NCI-H187 treated with DMSO at 0.1 percent for 48 hours (cell line): ENCODE results near the gene FERMT2.
"Not testable (repeated sequence)": the region's sequence is repeated elsewhere in the genome, so short reads cannot be mapped to it uniquely, and the experiment has no call there.

ENCODE experiments used
- DNase-seq: peaks from one replicate; lab custom pipeline; 2025; lab: John Stamatoyannopoulos, UW

The FERMT2 gene

GRCh38 chr14:52901357-52901980, 49.4 kb downstream of the FERMT2 start:
- DNase-seq, result no peak

DNA sequence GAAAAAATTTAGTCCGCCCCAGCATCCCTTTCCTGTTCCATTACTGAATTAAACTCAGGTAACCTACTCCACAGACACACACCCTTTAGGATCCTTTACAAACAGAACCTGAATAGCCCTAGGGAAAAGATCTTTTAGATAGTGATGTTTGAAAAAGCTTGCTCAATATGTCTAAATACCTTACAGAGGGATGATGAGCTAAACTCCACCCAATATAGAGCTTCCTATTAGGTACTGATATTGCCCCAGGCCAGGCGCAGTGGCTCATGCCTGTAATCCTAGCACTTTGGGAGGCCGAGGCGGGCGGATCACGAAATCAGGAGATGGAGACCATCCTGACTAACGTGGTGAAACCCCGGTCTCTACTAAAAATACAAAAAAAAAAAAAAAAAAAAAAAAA, 50.1 kb downstream of the FERMT2 start:
- DNase-seq, result no peak

GRCh38 chr14:52898496-52898895, 52.4 kb downstream of the FERMT2 start:
- no peak for DNase-seq

DNA sequence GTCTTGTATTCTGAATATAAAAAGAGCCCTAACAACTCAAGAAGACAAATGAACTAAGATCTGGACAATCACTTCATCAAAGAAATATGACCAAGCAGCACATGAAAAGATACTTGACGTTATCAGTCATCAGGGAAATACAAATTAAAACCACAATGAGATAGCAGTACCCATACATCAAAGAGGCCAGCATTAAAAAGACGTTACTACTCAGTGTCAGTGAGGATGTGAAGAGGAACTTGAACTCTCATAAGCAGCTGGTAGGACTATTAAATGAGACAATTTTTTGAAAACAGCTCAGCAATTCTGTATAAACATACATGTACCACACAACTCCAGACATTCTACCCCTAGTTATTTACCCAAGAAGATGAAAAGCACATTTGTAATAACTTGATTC, 55.9 kb downstream of the FERMT2 start:
- no peak for DNase-seq

- no peak for DNase-seq
Measured at GRCh38 chr14:52891800-52892199, 59.0 kb downstream of the FERMT2 start.

GRCh38 chr14:52888839-52889838, 61.7 kb downstream of the FERMT2 start:
- DNase-seq, result no peak

DNA sequence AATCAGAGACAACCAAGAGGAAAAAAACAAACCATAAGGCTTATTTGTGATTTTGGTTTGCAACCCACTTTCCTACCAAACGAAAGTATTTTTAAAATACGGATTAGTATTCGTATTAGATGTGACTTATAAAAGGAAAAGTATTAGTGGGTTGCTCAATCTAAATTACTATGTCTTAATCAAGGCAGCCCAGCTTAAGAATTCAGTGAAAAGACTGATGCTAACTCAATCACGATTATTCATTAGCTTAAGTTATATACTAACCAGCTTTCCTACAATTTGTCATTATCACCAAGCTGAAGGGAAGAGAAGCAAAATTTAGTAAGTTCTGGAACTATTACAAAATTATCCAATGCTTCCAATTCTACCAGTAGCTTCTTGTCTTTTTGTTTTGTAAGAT, 62.7 kb downstream of the FERMT2 start:
- DNase-seq, result no peak

DNA sequence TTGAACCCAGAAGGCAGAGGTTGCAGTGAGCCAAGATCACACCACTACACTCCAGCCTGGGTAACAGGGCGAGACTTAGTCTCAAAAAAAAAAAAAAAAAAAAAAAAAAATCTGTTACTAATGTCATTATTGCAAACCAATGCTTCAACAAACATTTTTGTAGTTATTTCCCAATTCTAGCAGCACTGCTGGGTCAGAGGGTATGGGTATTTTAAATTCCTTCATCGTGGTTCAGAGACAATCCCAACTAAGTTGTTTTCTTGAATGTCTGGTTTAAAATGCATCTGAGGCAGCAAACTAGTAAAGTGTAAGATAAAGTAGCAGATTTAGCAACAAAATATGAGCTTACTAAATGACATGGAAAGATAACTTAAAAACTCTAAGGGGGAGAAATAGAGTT, 65.6 kb downstream of the FERMT2 start:
- DNase-seq, result no peak

DNA sequence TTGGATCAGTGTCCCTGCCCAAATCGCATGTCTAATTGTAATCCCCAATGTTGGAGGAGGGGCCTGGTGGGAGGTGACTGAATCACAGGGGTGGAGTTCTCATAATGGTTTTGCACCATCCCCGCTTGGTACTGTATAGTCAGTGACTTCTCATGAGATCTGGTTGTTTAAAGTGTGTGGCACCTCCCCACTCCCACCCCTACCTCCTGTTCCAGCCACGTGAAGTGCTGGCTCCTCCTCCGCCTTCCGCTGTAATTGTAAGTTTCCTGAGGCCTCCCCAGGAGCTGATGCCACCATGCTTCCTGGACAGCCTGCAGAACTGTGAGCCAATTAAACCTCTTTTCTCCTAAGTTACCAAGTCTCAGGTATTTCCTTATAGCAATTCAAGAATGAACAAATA, 67.2 kb downstream of the FERMT2 start:
- DNase-seq, result no peak

GRCh38 chr14:52882824-52883223, 68.0 kb downstream of the FERMT2 start:
- DNase-seq, result no peak

GRCh38 chr14:52879958-52880357, 70.9 kb downstream of the FERMT2 start:
- DNase-seq, result no peak

DNA sequence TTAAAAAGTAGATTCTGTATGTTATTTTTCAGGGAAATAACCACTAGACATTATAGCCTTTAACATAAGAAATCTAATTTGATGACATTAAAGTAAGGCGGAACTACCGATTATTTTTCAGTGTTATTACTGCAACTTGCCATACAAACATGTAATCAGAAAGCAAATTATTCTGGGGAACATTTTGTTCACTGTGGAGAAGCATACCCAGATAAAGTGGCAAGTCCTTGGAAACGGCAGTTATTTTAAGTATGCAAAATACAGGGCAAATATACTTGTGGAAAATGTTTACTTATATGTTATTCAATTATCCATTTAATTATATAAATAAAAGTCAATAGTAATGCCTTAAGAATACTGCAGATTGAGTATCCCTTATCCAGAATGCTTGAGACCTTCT, 71.9 kb downstream of the FERMT2 start:
- DNase-seq, result no peak

DNA sequence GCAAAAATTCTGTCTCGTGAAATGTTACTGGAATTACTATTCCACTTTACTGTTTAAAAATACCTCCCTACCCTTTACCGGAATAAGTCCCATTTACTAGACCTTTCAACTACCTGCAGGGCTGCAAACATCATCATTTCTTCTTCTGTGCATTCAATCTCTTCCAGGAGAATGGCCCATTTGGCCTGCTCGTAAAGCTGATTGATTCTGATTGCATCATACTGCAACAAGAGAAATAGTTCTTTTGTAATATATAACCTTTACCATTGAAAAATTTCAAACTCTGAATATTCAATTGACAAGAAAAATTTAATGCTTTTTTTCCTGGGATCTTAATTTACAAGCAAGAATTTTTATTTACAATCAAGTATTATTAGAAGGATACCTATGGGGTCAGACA, 72.4 kb downstream of the FERMT2 start:
- no peak for DNase-seq

GRCh38 chr14:52877628-52878027, 73.2 kb downstream of the FERMT2 start:
- DNase-seq, result no peak

DNA sequence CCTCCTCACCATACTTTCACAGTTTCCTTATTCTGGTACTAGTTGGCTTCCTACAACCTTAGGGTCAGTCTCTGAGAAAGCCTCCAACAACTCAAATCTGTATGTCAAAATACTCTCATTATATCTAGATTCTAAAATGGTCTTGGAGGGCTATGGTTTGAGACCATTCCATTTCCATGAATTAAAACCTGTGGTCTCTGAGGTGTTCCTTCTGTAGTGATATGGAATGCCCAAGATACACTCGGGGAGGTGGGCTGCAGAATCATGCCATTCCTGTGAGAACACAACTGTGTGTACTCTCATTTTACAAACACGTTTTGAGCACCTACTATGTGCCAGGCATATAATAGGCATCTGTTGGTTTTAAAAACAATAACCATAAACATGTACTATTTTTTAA, 74.0 kb downstream of the FERMT2 start:
- DNase-seq, result no peak

GRCh38 chr14:52876311-52876710, 74.5 kb downstream of the FERMT2 start:
- DNase-seq, result no peak

- no peak for DNase-seq
Measured at GRCh38 chr14:52875707-52876106, 75.1 kb downstream of the FERMT2 start.

DNA sequence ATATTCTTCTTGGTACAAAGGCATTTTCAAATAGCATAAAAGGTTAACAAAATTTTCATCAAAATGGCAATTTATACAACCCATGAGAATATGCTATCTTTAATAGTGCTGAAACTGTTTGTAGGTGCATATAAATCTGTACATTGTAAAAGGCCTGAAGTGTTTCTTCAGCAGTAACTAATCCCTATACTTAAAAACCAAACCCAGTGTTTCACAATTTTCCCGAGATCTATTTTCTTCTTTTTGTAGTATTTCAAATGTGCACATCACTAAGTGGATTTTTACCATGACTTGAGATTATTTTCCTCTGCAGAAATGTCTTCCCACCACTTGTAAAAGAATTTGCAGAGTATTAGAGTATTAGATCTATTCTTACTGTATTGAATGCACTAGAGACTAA, 76.5 kb downstream of the FERMT2 start:
- DNase-seq, result no peak

DNA sequence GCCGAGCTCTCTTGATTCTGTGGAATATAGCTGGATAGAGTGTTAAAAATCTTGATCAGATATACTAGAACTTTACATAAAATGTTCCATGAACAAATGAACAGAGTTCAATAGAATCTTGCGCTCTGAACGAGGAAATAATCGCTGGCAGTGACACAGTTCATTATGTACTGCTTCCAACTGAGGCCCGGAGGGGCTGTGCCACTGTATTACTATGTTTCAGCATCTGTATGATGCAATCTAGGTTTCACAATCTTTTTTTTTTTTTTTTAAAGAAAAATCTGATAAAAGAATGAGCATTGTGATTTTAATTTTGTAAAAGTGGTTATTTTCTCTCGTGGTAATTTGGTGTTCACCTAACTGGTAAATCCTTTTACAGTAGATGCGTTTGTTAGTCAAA, 77.2 kb downstream of the FERMT2 start:
- no peak for DNase-seq

- no peak for DNase-seq
Measured at GRCh38 chr14:52873065-52873464, 77.8 kb downstream of the FERMT2 start.

DNA sequence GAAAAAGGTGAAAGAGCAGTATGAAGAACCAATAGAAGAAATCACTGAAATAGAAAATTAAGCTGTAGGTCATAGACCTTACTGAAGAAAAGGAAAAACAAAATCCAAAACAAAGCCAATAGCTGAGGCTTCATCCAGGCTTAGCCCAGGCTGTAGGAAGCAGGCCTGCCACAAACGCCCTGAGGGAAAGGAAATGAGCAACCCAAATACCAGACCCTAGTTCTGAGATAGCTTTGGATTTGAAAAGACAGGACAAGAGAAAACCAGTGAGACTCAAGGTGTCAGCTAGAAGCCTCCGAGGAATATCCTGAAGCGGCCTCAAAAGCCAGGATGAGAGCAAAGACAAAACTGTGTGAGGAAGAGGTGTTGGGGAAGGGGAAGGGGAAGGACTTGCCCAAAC, 79.2 kb downstream of the FERMT2 start:
- no peak for DNase-seq

- no peak for DNase-seq
Measured at GRCh38 chr14:52868911-52869618, 81.8 kb downstream of the FERMT2 start.

DNA sequence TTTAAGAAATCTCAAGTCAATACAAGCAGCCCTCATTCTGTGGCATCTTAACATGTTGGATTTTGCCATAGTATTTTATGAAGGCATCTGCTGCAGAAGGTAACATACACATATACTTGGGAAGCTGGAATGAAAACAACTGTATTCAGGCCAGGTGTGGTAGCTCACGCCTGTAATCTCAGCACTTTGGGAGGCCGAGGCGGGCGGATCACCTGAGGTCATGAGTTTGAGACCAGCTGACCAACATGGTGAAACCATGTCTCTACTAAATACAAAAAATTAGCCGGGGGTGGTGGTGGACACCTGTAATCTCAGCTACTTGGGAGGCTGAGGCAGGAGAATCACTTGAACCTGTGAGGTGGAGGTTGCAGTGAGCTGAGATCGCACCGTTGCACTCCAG, 86.0 kb downstream of the FERMT2 start:
- not testable (repeated sequence) for DNase-seq
